GM21786 (cell line): ENCODE results near the gene IL24.
A peak's percentile ranks its signal among the peaks of the same experiment; 100 is the strongest.
"Not testable (repeated sequence)": the region's sequence is repeated elsewhere in the genome, so short reads cannot be mapped to it uniquely, and the experiment has no call there.

ENCODE experiments used
- ATAC-seq: cut with Tn5 transposase; IDR thresholded peaks from one replicate; pipeline ENCODE4 v1.9.1; 2021; ENCODE audit not compliant: unreplicated experiment

The IL24 gene

GRCh38 chr1:206923961-206924557, 26.8 kb downstream of the IL24 start:
- ATAC-seq = not testable (repeated sequence)

DNA sequence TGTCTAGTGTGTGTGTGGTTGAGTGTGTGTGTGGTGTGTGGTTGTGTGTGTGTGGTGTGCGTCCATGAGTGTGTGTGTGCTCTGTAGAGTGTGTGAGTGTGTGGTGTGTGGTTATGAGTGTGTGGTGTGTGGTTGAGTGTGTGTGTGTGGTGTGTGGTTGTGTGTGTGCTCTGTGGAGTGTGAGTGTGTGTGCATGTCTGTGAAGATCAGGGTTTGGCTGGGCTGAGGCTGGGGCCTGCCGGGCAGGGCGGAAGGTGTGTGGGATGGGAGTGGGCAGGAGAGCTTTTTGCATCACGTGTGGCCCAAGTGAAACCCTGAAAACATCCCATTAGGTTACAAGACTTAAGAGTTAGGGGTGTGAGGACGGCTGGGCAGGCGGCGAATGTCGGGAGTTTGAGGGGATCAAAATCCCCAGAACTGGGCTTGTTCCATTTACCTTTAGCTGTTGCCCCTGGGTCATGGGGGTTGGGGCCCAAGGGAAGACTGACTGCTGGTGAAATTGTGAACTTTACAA, 27.4 kb downstream of the IL24 start:
- ATAC-seq = peak; percentile 14

DNA sequence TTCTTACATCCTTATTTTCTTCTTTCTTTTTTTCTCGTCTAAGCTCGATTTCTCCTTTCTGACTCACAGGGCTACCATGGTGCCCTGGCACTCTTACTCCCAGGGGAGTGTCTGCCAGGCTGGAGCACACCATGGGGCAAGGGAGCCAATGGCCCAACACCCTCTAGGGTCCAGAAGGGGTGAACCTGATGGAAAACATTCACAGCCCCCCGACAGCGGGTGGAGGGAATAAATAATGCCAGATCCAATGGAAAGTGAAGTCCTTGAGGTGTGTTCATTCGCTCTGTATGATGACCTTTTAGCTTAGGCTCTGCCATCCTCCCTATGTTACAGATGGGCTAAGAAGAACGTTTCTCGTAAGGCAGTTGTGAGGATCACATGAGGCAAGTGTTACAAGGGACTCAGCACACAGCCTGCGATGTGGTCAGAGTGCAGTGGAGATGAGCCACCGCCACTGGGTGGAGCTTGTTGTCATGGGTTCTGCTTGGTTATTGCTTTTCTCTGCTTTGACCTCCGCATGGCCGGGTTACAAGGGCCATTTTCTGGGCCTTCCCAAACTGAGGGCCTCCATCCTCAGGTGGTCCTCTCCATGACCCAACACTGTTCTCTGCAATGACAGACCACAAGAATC, 28.0 kb downstream of the IL24 start:
- ATAC-seq = peak; percentile 48

GRCh38 chr1:206926286-206926685, 29.0 kb downstream of the IL24 start:
- no peak for ATAC-seq

GRCh38 chr1:206929524-206929923, 32.3 kb downstream of the IL24 start:
- no peak for ATAC-seq

GRCh38 chr1:206930210-206930798, 33.1 kb downstream of the IL24 start:
- peak; percentile 75 for ATAC-seq

DNA sequence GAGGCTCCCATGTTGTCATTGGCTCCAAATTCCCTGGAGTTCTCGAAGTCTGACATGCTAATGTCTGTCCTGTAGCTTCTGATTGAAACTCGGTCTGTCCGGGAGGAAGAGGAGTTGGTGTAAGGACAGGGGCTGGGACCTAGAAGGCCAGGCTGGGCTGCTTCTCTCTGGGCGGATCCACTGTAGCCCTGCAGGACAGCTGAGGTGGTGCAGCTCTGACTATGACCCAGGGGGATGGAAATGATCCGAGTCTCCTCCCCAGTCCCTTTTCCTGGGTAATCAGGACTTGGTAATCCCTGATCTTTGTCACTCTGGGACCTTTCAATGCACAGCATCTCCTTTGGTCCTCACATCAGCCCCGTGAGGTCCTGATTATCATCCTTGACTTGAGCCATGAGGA, 34.5 kb downstream of the IL24 start:
- ATAC-seq = no peak

GRCh38 chr1:206932177-206932576, 34.9 kb downstream of the IL24 start:
- ATAC-seq = no peak

- ATAC-seq = no peak
These were observed 36.2 kb downstream of the IL24 start for GRCh38 chr1:206933333-206933945.

GRCh38 chr1:206935491-206936067, 38.3 kb downstream of the IL24 start:
- no peak for ATAC-seq

DNA sequence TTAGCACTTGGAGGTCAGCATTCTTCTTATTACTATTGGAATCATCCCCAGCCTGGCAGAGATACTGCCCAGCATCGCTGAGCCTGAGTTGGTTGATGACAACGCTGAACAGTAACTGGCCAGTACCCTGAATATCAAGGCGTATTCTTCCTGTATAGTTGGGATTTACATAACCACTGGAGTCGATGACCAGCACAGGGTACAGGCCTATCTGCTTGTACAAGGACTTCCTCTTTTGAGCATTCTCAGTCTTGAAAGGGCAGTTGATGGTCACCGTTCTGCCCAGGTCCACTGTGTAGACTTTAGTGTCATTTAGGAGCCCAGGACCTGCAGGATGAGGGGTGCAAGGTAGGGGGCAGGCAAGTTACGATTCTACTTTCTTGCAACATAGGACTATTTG, 40.2 kb downstream of the IL24 start:
- ATAC-seq = no peak

DNA sequence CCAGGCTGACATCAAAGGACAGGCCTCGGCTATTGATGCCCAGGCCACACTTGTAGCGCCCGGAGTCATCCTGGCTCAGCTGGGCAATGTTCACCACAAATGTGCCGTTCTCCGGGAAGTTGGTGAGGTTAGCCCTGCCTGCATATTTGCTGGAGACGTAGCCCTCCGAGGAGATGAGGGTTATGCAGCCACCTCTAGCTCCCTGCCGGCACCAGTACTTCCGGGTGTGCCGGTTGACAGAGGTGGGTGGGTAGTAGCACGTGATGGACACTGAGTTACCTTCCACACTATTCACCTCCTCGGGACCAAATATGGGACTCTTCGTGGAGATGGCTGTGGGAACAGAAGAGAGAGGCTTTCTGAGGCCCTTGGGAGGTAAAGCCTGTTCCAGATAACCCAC, 41.9 kb downstream of the IL24 start:
- ATAC-seq = no peak

DNA sequence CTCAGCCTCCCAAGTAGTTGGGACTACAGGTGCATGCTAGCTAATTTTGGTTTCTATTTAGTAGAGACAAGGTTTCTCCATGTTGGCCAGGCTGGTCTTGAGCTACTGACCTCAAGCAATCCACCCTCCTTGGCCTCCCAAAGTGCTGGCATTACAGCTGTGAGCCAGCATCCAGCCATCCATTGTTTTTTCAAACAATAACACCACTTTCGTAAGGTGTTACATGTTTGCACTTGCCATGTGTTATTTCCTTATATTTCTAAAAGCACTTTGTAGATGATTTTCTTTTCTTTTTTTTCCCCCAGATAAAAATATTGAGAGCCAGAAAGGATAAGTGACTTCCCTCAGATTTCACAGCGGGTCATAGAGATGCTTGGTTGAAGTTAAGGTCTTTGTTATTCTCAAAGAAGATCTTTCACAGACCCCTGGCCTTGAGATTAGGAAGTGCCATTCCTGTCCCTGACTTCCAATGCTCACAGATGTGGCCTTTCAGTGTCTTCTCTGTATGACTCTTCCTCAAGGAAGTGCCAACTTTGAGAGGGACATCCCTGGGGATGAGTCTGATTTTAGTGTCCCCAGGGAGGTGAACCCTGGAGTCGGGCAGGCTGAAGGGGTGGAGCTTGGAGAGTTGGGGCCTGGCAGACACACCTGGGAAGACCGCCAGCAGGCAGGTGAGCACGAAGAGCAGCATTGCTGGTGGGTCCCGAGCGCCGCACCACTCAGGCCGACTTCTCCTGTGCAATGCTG, 42.8 kb downstream of the IL24 start:
- no peak for ATAC-seq

DNA sequence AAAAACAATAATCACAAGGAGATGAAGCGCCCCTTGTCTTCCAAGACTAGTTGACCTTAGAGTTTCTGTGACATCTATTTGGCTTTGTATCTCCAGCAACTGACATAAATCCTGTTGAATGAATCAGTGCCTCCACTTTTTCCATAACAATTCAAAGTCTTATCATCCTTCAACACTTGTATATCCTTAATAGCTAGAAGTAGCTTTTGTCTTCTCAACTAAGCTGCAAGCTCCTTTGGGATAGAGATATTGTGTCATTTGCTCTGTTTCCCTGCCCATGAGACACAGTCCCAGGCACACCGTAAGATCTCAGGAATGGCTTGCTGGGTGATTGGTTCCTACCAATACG, 43.3 kb downstream of the IL24 start:
- no peak for ATAC-seq

GRCh38 chr1:206941766-206942418, 44.6 kb downstream of the IL24 start:
- no peak for ATAC-seq

- no peak for ATAC-seq
These were observed 47.5 kb downstream of the IL24 start for GRCh38 chr1:206944703-206945102.

DNA sequence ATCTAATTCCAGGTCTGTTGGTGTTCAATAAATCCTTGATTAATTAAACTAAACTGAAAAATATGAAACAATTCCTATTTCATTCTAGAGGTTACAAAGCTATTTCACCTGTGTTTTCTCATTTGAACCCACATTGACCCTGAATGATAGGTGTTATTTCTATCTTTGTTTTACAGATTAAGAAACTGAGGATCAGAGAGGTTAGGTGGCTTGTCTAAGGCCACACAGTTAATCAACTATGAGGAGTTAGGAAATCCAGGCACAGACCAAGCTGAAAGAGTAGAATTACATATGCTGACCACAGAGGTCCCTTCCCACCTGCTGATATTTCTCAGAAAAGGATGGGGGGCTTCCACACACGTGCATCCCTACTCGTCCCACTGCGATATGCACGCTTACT, 48.5 kb downstream of the IL24 start:
- no peak for ATAC-seq

GRCh38 chr1:206946261-206946660, 49.0 kb downstream of the IL24 start, which contains the start of gene PIGR:
PIGR (minus strand) TSS chr1:206946466; CDS start chr1:206940531, 5,935 bp downstream.
- no peak for ATAC-seq

DNA sequence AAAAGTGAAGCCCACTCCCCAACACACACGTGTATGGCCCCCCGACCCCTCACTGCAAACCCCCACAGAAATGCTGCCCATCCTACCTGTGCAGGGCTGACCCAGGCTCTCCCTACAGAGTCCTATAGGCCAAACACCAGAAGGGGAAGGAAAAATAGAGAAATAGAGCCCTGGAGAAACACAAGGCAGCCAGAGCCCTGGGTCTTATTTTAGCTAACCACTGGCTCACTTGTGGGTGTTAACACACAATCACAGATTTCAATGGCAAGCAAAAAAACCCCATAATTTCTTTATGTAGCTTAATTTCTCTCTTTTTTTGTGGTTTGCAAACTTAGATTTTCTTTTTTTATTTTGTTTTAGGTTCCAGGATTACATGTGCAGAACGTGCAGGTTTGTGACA, 50.0 kb downstream of the IL24 start:
- no peak for ATAC-seq

GRCh38 chr1:206949208-206949607, 52.0 kb downstream of the IL24 start:
- no peak for ATAC-seq
